Endometrium (tissue), 2 donors: Measurements from ENCODE around the gene LTBR.

ENCODE experiments used
- FAIRE-seq: peaks from 2 replicates; lab custom pipeline; 2012; peaks lifted over from hg19 to GRCh38; lab: Jason Lieb, UNC
- donor health status: control.
- donor health status: control.

Gene LTBR

DNA sequence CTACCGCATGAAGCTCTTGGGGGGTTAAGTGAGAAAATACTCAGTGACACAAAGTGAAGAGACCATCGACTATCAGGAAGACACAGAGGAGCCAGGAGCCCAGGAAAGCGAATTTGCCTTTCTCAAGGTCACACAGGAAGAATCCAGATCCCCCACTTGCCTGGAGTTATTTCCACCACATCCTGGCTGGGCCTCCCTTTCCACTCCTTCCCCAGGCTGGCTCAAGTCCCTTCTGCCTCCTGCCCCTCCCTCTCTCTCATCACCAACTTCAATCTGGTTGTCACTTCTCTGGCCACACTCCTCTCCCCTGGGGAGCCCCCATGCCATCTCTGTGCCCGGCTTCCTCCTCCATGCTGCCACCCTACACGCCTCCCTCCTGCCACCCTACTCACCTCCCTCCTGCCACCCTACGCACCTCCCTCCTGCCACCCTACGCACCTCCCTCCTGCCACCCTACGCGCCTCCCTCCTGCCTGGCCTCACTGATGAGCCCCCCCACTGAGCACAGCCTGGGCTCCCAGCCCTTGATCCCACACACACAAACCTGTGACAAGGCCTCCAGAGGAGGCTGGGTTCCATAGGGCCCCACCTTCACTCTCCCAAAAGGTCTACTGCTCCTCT is 14.9 kb upstream of the LTBR start:
- no peak for FAIRE-seq

DNA sequence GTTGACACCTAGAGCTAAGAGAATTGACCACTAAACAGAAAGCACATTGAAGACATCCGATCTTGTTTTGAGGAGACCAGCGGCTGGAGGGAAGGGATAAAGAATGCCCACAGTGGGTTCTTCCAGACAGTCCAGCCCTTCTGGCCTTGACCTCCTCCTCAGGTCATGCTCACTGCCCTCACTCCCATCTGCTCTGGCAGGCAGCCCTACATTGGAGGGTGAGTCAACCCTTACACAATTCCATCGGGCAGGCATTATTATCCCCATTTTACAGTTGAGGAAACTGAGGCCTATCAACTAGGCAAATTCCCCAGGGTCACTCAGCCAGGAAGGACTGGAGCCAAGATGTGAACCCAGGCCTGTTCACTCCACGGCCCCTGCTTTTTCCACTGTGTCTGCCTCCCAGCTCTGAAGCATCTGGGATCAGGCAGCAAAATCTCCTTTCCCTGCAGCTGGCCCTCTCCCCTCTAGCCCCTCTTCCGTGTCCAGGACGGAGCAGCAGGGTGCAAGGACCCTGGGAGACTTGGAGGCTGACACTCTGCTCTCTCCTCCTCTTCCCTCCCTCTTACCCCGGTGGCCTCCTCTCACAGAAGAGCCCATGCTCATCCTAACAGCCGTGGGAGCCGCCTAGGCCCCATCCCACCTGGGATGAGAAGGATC is 13.9 kb upstream of the LTBR start:
- FAIRE-seq, result no peak

DNA sequence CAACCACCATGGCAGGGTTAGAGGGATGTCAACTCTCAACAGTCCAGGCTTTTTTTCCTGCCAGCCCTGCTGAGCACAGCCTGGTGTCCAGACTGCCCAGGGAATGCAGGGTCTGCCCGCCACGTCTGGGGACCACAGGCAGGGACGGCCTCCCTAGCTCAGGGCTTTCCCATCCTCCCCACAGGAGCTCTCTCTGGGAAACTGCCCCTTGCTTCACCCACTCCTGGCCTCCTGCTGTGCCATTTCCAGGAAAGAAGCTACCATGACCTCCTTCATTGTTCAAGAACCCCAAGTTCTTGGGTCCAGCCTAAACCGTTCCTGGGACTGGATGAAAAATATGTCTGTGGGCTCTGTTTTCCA is 13.4 kb upstream of the LTBR start:
- FAIRE-seq, result no peak

DNA sequence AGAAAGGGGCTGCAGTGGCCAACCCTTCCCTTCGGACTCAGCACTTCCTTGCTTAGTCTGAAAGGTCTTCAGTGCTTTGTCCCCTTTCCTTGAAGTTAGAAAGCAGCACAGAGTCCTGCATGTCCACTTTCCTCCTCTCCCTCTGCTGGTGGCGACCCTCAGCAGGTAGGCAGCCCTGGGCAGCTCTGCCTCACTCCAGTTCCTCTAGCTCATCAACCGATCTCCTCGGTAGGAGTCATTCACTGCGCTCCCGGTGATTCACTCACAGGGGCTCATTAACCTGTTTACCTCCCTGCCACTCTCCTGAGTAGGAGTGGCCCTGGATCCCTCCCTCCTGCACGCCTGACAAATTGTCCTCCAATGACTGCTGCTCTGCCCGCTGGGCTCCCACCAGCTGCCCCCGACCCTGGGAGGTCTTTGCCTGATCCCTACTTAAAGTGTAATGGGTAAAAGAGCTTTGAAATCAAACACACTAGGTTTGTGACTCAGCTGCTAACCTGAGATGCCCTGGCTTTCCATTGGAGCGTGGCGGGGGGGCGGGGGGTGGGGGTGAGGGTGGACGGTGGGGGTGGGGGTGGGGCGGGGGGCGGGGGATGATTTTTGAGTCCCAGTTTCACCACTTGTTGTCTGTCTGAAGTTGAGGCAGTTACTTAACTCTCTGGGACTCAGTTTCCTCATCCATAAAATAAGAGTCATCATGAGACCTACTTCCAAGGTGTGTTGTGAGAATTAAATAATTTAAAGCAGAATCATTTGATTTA is 12.8 kb upstream of the LTBR start:
- no peak for FAIRE-seq

DNA sequence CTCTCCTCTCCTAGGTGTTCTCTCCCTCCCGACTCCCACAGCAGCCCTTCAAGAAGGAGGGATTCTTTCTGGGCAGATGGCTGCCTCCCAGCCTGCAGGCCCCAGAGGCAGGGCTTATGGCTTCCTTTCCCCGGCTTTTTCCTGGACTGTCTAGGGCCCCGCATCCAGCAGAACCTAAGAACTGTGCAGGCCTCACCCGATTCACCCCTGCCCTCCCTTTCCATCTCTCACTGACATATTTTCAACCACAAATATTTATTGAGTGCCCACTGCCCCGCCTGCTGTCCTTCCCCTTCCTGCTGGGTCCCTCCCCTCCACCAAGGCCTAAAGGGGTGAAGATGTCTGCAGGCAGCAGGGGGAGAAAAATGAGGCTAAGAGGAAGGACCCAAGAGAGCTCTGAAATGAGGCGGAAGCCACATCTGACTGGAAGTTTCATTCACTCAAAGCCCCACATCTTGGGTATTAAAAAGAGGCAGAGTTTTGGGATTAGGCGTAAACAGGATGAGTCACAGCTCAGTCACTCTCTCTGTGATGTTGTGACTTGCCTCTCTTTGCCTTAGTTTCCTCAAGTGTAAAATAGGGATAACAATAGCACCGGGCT is 11.5 kb upstream of the LTBR start:
- FAIRE-seq, result no peak

DNA sequence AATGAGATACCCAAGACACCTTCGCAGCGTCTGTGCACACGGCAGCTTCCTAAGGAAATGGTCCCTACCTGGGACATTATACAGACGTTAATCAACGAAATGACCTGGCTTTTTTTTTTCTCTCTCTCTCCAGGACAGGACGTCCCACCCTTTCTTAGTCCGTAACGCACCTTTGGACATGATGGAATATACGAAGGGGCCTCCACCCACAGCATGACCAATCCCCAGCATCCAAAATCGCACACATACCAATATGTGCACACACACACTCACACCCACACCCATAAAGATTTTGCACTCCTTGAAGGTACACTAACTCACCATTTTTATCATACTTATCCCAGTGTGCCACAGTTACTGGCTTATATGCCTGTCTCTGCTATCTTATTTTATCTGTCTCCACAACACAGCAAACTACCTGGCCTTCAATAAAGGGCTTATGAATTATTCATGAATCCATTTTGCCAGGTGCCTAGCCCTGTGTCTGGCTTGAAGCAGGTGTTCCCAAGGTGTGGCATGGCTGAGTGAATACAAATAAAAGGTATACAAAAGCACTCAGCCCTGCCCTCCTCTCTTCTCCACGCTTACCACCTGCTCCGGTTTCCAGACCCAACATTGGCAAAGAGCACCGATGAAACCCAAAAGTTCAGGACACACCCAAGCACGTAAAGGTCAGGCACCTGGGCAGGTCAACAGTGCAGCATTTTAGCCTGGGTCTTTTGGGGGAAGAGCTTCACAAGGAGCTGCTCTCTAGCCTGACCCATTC is 10.8 kb upstream of the LTBR start:
- no peak for FAIRE-seq

DNA sequence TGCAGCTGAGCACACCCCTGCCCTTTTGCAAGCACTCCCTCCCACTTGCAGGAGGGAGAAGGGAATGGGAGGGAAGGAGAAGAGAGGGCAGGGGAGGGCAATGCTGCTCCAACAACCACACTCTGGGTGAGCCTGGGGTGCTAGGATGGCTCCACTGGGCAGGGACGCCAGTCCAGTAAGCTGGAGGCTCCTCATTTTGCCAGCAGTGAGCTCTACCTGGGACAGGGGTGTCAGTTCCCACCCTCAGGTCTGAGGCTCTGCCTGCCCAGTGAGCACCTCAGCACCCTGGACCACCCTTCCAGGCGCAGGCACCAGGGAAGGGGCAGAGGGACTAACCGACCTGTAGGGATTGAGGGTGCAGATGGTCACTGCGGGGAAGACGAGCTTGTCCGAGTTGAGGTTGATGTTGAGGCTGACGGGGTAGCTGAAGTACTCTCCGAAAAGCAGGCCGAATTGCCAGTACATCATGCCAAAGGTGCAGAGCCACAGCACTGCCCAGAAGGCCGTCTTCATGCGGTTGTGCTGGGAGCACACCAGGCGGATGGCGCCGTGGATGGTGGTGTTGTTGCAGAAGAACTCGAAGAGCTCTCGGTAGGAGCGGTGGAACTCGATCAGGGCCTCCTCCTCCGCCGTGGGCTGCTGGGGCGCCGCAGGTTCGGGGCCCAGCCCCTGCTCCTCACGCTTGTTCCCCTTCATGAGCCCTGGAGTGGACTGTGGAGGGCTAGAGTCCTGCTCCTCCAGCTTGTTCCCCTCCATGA is 9.8 kb upstream of the LTBR start:
- no peak for FAIRE-seq

DNA sequence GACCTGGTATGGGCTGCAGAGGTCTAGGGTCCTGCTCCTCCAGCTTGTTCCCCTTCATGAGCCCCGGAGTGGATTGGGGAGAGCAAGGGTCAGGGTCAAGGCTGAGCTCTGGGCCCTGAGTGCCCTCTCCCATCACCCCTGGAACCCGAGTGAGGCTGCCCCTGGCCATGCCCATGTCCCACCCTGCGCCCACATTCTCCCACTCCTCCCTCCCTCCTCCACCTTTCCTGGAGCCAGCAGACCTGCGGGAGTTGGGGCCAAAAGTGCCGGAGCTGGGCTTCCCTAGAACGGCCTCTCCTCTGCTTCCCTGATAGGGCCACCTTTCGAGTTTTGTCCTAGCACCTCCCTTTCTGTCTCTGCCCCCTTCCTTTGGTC is 9.2 kb upstream of the LTBR start:
- FAIRE-seq, result no peak

DNA sequence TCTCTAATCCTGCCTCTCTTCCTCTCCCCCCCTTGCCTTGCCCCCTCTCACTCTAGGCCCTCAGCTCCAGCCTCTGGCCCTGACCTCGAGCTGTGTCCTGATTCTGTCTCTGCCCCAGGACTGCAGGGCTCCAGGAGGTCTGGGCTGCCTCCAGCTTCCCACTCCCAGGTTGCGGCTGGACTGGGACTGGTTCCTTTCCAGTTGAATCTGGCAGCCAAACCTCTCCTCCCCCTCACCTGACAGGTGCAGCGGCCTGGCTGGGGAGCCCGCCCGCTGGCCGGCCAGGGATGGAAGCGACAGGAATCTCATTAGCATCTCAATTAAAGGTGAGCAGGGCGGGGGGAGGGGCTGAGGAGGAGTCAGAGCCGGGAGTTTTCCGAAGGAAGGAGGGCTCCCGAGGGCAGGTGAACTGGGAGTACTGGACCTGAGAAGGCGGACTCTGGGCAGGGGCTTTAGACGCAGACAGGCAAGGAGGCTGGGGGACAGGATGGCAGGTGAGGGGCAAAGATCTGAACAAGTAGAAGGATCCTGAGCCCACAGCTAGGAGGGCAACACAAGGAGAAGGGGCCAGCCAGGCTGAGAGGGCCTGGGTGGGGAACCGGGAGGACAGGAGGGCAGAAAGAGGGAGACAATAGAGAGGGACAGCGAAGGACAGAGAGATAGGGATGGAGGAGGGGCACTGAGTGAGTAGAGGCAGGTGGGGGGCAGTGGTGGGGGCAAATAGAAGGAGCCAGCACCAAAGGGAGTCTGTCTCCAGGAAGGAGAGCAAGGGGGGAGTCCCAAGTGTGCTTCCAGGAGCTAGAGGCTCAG is 8.5 kb upstream of the LTBR start, which contains the start of gene SCNN1A:
Gene SCNN1A, minus strand, starts transcription at position 295 of the 810 bp plus-strand sequence. CDS start 780 bp downstream, outside the sequence.
- no peak for FAIRE-seq

DNA sequence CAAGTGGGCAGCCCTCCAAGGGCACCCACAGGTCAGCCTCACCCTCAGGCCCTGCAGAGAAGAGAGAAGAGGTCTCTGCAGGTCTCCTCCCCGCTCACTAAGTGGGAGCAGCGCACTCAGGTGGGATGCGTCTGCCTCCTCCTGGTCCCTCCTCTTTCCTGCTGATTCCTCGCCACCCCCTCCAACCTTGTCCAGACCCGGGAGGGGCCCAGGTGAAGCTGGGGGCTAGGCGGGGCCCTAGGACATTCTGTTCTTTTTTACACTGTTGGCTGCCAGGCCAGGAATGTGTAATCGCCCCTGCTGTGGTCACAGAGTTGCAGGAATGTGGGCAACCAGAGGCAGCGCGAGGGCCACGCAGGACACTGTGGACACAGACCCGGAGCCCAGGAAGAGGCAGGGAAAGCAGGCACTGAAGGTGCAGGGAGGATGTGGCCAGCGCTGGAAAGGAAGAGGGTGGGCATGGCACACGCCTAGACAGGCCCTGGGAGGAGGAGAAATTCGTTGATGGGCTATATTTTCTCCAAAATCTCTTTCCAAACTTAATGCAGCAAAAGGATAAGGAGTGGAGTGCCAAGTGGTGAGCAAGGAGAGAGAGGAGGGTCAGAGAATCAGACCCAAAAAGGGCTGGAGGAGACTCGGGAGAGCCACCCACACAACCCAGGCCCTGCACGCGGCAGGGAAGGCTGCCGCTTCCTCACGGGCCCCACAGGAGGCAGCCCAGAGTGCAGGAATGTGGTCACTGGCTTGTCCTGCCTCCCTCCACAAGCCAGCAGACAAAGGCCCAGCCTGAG is 7.7 kb upstream of the LTBR start:
- FAIRE-seq, result no peak

DNA sequence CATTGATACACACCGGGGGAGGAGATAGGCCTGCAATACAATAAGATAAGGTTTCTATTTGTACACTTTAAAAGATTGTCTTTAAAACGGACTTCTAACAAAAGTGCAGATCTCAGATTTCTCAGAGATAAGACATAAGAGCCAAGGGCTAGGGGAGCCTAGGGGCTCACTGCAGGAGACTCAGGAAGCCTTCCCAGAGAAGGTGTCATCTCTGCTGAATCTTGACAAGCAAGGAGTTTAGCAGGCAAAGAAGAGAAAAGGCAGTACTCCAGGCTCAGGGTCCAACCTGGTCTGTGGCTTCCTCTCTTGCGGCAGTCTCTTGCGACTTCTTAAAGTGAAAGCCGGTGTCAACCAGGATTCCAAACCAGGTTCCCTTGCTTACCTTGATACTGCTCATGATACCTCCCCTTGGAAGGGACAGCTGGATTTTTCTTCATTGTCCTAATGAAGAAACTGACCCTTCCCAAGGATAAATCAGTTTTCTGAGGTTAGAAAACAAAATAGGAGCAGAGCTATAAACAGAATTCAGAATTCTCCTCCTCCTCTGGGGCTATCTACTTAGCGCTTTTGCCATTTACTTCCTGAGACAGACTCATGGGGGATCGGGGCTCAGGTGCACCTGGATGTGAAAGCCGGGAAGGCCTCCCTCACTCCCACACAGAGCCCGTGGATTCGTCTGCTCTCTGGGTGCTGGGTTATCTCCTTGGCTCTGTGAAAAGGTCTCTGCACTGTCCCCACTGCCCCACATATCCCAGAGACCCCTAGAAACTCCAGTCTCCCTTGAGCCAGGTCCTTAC is 6.9 kb upstream of the LTBR start:
- no peak for FAIRE-seq

DNA sequence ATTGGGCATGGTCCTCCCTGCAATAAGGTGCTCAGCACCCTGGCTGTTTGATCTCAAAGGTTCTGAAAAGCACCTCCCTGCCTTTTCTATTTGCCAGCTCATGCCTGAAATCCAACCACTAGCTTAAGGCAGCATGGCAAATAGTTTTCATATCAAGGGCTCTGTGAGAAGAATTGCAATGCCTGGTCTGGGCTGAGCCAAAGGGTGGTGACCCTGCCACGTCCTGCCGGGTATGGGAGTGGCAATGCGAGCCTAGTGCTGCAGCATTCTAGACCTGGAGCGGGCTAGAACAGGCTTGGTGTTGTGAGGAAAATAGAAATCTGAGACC is 6.3 kb upstream of the LTBR start:
- no peak for FAIRE-seq

DNA sequence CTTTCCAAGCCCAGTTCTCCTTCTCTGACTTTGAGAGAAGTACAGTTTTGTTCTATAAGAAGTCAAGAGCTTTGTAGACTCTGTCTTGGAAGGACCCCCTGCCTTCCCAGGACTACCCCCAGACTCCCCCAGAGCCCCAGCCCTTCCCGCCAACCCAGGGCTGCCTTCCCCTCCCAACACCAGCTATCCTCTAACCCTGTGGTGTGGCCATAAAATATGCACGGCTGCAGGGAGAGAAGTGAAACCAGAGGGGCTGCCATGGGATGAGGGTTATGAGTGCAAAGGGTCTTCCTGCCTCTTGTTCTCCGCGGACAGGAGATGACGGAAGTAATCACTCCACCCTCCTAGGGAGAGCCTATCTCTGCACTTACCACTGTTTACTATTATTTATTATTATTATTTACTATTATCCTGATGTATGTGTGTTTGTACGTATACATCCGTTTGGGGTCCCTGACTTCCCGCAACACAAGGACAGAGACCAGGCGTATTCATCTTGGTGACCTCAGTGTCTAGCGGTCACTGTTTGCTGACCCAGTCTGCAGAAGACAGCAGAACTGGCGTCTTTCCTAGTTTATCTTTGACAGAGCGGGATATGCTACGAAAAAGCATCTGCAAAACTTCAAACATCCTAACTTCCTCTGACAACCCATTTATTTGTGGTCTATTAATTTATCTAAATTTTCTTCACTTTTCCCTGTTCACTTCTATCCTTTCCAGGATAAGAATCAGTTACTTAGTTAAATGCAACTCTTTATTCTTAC is 5.1 kb upstream of the LTBR start:
- FAIRE-seq, result no peak

DNA sequence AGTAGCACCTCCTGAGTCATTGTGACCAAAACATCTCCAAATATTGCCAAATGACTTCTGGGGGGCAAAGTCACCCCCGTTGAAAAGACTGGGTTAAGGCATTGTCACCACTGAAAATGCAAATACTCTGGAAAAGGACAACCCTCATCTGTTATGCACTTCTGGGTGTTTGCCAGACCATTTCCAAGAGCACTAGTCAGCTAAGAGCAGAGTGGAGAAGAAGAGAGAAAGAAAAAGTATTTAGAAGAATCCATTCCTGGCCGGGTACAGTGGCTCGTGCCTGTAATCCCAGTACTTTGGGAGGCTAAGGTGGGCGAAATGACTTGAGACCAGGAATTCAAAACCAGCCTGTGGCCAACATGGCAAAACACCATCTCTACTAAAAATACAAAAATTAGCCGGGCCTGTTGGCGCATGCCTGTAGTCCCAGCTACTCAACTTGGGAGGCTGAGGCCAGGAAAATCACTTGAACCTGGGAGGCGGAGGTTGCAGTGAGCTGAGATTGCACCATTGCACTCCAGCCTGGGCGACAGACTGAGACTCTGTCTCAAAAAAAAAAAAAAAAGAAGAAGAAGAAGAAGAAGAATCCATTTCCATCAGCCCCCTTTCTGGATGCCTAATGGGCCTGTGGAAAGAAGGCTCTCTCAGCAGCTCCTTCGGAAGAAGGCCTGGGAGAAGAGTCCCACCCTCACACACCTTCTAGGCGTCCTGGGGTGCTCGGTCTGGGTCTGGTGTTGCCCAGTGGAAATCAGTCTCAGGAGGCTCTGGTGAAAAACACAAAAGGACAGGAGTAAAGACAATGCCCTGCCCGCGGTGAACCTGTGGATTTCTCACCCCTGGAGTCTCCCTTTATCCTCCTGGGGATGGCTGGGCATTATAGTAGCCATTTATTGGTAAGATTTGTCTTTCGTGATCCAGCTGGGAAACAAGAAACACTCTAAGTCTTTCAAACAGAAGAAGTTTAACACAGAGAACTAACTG is 3.5 kb upstream of the LTBR start:
- FAIRE-seq, result no peak

DNA sequence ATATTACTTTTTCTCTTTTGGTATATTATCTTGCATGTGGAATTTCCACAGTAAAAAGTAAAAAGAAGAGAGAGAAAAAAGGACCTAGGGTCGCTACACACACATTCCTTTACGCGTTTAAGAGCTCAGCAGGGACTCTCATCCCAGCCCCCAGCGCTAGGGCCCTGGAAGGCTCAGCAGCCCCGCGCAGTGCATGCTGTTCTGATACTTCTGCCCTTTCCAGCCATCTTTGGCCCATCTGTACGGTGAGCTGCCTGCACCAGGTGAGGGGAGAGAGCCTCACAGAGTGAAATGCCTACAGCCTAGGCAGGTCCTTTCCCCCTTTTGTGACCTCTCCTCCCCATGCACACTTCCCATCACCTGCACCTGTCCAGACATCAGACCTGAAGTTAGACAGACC is 1.6 kb upstream of the LTBR start:
- FAIRE-seq, result no peak

DNA sequence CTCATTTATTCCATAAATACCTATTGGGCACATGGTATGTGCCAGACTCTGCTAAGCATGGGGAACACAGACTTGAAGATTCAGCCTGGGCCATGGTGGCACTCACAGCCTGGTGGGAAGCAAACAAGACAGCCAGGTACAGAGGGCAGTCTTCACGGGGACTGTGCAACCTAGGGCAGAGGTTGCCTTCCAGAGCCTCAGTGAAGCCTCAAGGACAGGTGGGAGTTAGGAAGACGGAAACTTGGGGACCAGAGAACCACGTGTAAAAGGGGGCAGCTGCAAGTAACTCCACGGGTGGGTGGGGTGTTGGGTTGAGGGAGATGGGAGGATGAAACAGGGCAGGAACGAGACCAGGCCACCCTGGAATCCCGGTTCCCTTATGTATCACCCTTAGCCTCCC is 980 bp upstream of the LTBR start:
- no peak for FAIRE-seq
